ENCODE results near the gene MTERF4. TPM values are rescaled to one million over a fixed set of nuclear protein-coding genes. Genes with fewer than 3 reads are reported as not detected.

MTERF4 gene
- polyA plus RNA-seq, 1 experiment: 30.9 TPM

DNA sequence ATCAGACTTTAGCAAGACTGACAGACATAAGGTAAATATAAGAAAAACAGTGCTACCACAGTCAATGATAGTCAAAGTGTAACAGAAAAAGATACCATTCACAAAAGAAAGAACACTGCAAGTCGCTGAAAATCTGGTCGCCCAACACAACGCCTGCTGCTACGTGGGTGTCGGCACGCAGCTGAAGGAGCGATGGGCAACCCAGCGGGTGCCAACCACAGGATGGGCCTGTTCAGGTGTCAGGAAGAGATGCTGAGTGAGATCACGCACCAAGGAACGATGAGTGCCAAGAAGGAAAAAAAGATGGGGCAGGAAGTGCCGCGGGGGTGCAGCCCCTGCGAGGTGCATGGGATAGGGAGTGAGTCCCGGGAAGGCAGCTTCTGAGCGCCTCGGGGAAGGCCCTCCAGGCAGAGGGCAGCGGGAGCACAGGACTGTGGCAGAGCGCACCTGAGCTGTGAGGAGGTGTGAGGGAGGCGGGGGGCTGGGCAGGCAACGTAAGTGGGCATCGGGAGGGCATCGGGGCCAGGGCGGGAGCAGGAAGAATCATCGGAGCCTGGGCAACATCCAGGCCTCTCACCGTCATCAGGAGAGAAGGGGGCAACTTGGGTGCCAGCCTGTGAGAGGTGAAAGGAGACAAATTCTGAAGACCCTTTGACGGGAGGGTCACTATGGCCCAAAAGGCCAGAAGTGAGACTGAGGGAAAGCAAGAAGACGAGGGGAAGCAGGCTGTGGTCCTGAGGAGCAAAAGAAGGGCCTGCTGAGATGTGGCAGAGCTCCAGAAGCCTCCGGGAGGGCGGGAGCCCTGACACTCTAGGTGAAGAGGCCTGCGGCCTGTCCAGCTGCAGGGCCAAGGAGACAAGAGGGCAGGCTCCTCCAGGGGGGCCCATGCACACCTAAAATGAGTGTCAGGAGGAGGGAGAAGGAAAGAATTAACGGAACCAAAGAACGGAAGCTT lies 14.8 kb upstream of the MTERF4 start:
- no peak overlapping the region for H3K27ac ChIP-seq (ENCODE audit: low read depth, low read length)
- ChIA-PET POLR2A (no interaction called here), CTCF (no interaction called here)
- H3K4me3 ChIP-seq (ENCODE audit: low read depth, low read length): no peak overlapping the region
- DNase-seq (ENCODE audit: low read depth, low spot score): no peak
- no peaks in the 10 kb centered on the region for H3K9me3 ChIP-seq (ENCODE audit: control insufficient read depth, insufficient read depth, low read length)
- no peak for TF ChIP-seq CTCF (IDR thresholded peaks at IDR 0.05; ENCODE audit: low read depth, low read length)
- H3K27me3 ChIP-seq (ENCODE audit: control insufficient read depth, insufficient read depth, low read length): no peaks in the 10 kb centered on the region

DNA sequence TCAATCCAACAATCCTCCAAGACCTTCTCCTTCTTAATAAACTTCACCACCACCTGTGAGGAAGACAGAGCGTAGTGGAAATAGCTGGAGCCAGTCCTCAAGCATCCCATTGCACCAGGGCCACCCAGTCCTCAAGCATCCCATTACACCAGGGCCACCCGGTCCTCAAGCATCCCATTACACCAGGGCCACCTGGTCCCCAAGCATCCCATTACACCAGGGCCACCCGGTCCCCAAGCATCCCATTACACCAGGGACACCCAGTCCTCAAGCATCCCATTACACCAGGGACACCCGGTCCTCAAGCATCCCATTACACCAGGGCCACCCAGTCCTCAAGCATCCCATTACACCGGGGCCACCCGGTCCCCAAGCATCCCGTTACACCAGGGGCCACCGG lies 13.3 kb upstream of the MTERF4 start:
- ChIA-PET POLR2A (no interaction called here), CTCF (no interaction called here)
- Histone ChIP-seq H3K27me3 (ENCODE audit: control insufficient read depth, insufficient read depth, low read length) (no peaks in the 10 kb centered on the region), H3K4me3 (ENCODE audit: low read depth, low read length) (no peak overlapping the region), H3K9me3 (ENCODE audit: control insufficient read depth, insufficient read depth, low read length) (no peaks in the 10 kb centered on the region), H3K27ac (ENCODE audit: low read depth, low read length) (no peak overlapping the region)
- DNase-seq (ENCODE audit: low read depth, low spot score): no peak
- TF ChIP-seq CTCF (IDR thresholded peaks at IDR 0.05; ENCODE audit: low read depth, low read length): no peak

GRCh38 chr2:241114836-241115235 lies 12.7 kb upstream of the MTERF4 start:
- Histone ChIP-seq H3K4me3 (ENCODE audit: low read depth, low read length) (no peak overlapping the region), H3K27me3 (ENCODE audit: control insufficient read depth, insufficient read depth, low read length) (no peaks in the 10 kb centered on the region), H3K27ac (ENCODE audit: low read depth, low read length) (no peak overlapping the region), H3K9me3 (ENCODE audit: control insufficient read depth, insufficient read depth, low read length) (no peaks in the 10 kb centered on the region)
- no peak for DNase-seq (ENCODE audit: low read depth, low spot score)
- POLR2A ChIA-PET: no interaction called here
- TF ChIP-seq CTCF (IDR thresholded peaks at IDR 0.05; ENCODE audit: low read depth, low read length): no peak
- CTCF ChIA-PET: no interaction called here

DNA sequence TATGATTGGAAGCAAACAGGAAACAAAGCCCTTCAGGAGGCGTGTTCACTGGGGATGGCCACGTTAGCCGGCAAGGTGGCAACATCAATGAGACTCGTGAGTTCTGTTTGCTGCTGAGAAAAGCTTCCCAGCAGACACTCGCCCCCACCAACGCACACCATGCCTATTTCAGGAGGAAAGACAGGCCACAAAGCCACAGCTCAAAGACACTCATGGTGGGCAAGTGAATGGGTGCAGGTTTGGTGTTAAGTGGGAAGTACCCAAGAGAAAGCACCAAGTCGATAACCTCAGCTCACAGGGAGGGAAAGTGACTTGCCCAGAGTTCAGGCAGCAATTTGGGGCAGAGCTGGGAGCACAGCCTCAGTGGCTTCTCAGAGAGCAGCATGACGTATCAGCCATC lies 10.5 kb upstream of the MTERF4 start:
- ChIA-PET CTCF (no interaction called here), POLR2A (no interaction called here)
- Histone ChIP-seq H3K27me3 (ENCODE audit: control insufficient read depth, insufficient read depth, low read length) (no peaks in the 10 kb centered on the region), H3K4me3 (ENCODE audit: low read depth, low read length) (no peak overlapping the region), H3K9me3 (ENCODE audit: control insufficient read depth, insufficient read depth, low read length) (no peaks in the 10 kb centered on the region), H3K27ac (ENCODE audit: low read depth, low read length) (no peak overlapping the region)
- TF ChIP-seq CTCF (IDR thresholded peaks at IDR 0.05; ENCODE audit: low read depth, low read length): no peak
- no peak for DNase-seq (ENCODE audit: low read depth, low spot score)

- H3K27ac ChIP-seq (ENCODE audit: low read depth, low read length): no peak overlapping the region
- H3K27me3 ChIP-seq (ENCODE audit: control insufficient read depth, insufficient read depth, low read length): no peaks in the 10 kb centered on the region
- no peak overlapping the region for H3K4me3 ChIP-seq (ENCODE audit: low read depth, low read length)
- POLR2A ChIA-PET: no interaction called here
- no peak for DNase-seq (ENCODE audit: low read depth, low spot score)
- CTCF ChIA-PET: no interaction called here
- H3K9me3 ChIP-seq (ENCODE audit: control insufficient read depth, insufficient read depth, low read length): no peaks in the 10 kb centered on the region
- no peak for TF ChIP-seq CTCF (IDR thresholded peaks at IDR 0.05; ENCODE audit: low read depth, low read length)
These were observed 10.0 kb upstream of the MTERF4 start for GRCh38 chr2:241112046-241112445.
